ENCODE results near the gene SPAG6.
"Not testable (repeated sequence)": the region's sequence is repeated elsewhere in the genome, so short reads cannot be mapped to it uniquely, and the experiment has no call there.

The SPAG6 gene

GRCh38 chr10:22381262-22381661, 36.0 kb downstream of the SPAG6 start:
- DNase-seq, result no peak

DNA sequence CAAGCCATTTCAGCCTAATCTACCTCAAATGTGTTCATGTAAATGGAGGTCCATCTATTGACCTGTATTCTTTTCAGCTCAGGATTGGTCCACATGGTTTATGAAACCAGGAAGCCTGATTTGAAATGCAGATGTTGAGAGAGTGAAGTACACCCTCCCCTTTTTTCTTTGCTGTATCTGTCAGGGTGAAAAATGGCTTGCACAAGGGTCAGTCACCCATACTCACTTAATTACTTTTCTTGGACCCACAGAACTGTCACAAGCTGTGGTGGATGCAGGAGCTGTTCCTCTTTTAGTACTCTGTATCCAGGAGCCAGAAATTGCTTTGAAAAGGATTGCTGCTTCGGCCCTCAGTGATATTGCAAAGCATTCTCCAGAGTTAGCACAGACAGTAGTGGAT, 41.2 kb downstream of the SPAG6 start:
- no peak for DNase-seq

- DNase-seq, result no peak
Measured at GRCh38 chr10:22389856-22390589, 44.7 kb downstream of the SPAG6 start.

DNA sequence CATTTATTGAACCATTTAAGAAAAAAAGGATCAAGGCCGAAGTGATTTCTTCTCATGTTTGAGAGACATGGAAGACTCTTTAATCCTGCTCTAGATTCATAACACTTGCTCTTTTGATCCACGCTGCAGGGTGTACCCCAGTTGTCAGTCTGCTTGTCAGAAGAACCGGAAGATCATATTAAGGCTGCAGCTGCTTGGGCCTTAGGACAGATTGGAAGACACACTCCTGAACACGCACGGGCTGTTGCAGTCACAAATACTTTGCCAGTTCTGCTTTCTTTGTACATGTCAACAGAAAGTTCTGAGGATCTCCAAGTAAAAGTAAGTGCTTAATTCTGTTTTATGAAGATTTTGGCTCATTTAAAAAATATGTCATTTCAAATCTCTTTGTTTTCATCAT, 46.3 kb downstream of the SPAG6 start:
- no peak for DNase-seq

DNA sequence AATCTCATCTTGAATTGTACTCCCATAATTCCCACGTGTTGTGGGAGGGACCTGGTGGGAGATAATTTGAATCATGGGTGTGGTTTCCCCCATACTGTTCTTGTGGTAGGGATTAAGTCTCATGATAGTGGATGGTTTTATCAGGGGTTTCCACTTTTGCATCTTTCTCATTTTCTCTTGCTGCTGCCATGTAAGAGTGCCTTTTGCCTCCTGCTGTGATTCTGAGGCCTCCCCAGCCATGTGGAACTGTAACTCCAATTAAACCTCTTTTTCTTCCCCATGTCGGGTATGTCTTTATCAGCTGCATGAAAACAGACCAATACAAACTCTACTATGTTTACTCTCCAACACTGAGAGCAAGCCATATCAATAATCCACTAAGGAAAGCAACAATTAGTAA, 50.9 kb downstream of the SPAG6 start:
- DNase-seq, result not testable (repeated sequence)

- DNase-seq, result not testable (repeated sequence)
Measured at GRCh38 chr10:22406916-22407315, 61.6 kb downstream of the SPAG6 start.

GRCh38 chr10:22410394-22410793, 65.1 kb downstream of the SPAG6 start:
- no peak for DNase-seq

GRCh38 chr10:22410846-22411245, 65.5 kb downstream of the SPAG6 start:
- no peak for DNase-seq

GRCh38 chr10:22414146-22414545, 68.8 kb downstream of the SPAG6 start:
- no peak for DNase-seq

DNA sequence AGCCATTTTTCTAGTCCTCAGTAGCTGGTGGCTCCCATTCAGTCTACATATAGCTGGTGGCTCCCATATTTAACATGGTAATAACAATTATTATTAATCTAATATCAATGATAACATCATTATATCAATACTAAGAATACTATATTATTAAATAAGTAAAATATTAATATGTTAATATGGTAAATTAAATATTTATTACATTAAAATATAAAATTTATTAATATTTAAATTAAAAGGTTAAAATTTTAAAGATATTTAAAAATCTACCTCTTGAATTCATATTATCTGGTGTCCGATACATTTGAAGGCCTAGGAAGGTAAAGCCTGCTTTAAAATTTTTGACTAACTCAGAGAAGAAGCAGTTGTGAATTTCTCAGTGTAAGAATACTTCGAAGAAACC, 69.8 kb downstream of the SPAG6 start:
- DNase-seq, result no peak

DNA sequence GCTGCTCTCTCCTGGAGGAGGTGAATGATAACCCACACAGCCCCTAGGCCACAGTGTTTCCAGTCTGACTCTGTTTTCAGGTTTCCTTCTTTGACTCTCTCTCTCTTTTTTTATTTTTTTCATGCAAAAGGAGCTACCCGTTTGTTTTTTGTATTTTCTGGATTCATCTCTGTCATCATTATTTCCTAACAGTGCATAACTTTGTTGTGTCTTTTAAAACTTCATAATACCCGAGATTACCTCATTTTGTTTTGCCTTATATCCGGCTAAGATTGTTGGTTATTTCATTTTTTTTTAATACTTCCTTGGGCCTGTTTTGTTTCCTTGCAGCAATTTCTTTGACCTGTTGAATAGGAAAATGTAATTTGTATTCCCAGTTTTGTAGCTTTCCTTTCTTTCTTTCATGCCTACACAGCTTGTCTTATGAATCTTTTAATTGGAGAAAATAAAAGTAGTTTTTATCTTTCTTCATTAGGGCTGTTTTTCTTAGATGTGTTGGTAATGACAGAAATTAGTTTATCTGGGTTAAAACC, 72.5 kb downstream of the SPAG6 start:
- DNase-seq, result no peak

- no peak for DNase-seq
Measured at GRCh38 chr10:22420787-22421517, 75.7 kb downstream of the SPAG6 start.

DNA sequence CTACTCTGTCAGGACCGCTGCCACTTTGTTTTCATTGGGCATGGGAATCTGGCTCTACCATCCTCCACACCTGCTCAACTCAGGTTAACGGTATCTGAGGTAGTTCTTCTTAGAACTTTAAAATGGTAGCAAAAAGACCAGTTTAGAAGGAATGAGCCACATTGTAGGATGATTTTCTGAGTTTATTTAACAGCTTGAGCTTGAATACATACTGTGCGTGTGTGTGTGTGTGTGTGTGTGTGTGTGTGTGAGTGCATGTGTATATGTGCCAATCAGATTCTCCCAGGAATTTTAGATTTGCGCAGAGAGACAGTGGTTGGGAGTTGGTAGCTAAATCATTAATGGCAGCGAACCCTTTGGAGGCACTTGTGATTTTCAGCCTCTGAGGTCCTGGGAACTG, 81.4 kb downstream of the SPAG6 start:
- no peak for DNase-seq

DNA sequence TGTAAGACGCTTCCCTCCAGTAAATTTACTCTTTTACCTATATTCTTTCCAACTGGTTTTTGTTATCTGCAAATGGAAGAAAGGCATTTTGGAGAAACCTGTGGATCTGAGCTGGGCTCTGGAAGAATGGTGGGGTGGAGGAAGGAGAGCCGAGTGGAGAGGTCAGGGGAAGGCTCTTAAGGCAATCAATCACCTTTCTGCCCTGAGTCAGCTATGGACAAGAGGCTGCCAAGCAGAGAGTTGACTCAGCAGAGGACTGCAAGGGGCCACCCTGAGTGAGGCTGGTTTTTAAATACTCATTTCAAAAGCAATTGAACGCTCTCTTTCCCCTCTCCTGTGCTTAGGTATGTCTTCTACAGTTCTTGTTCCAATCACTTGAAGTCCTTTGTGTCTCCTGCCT, 81.8 kb downstream of the SPAG6 start:
- no peak for DNase-seq

DNA sequence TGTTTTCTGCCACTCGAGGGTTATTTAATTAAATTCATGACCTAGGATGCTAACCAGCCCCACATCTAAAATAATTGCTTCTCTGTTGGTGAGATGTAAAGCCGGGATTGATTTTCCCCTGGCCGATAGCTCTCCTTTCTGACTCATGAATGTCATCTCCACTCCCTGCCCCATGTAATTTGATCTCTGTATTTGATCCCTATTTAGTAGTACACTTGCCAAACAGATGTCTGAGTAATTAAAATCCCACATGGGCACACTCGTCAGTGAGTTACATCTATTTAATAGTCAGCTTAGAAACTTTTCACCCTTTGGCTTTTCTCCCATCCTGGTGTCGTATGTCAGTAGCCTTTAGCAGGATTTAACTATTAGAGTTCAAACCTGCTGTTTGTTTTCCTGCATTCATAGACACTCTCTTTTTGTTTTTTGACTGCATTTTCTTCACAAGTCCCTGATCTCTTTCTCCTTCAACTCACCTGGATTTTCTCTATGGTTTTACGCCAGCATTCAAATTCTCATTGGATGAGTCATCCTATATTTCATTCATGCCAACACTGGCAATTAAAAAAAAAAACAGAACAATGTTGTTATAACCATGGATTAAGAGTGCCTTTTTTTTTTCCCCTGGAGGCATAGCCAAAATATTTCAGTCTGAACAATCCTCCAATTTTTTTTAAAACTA, 82.7 kb downstream of the SPAG6 start:
- no peak for DNase-seq

- no peak for DNase-seq
Measured at GRCh38 chr10:22429146-22429545, 83.8 kb downstream of the SPAG6 start.

DNA sequence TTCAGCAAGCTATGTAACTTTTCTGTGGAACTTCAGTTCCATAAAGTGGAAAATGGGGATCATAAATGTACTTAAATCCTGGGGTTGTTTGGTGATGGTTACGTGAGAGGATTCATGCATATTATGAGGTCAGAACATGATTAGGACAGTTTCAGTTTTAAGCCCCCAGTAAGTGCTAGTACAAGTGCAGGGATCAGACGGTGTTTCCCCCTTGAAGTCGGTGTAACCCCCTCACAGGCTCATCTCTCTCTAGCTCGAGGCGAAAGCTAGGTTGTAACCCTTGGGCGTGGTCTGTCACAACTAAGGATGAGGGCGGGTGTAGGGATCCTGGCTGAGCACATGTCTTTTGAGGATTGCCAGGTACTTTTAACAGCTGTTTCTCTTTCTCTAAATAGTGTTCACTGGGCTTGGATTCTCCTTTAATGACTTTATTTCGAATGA, 84.7 kb downstream of the SPAG6 start:
- DNase-seq, result no peak

GRCh38 chr10:22433875-22434274, 88.6 kb downstream of the SPAG6 start:
- DNase-seq, result no peak

- DNase-seq, result no peak
Measured at GRCh38 chr10:22434521-22434920, 89.2 kb downstream of the SPAG6 start.

GRCh38 chr10:22435650-22436049, 90.4 kb downstream of the SPAG6 start:
- DNase-seq, result peak; percentile 4

DNA sequence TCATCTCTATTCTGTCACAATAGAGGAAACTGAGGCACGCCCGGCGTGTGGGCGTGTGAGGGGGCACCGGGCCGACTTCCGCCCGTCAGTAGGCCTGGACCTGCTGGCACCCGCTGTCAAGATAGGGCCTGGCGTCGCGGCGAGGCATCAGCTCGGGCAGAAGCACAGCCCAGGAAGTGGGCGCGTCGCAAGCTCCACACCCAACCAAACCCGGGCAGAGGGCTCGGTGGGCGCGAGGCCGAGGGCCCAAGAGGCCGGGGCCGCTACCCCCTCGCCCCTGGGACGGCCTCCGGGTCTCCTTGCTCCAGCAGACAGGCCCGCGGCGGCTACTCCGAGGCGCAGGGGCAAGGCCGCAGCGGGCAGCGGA, 91.2 kb downstream of the SPAG6 start:
- DNase-seq, result peak; percentile 50

- peak; percentile 90 for DNase-seq
Measured at GRCh38 chr10:22436893-22437619, 91.8 kb downstream of the SPAG6 start.
